Keratinocyte (primary cell): Measurements from ENCODE around the gene RPL29.

ENCODE experiments used
- CTCF ChIP-seq, 3 experiments: IDR thresholded peaks in 1 of 3; conservative IDR thresholded peaks in 1 of 3; optimal IDR thresholded peaks in 1 of 3; 2 replicates in 2 of 3; 3 replicates in 1 of 3; pipeline versions ENCODE3 to v1.5.1; 2011; ENCODE audit warnings: low read length in 3 of 3, mild to moderate bottlenecking in 3 of 3, moderate library complexity in 2 of 3, control low read depth in 1 of 3, inconsistent platforms in 1 of 3; ENCODE audit not compliant: insufficient read depth in 2 of 3; ENCODE audit errors: extremely low read depth in 1 of 3
- EZH2 ChIP-seq: IDR thresholded peaks from one replicate; pipeline ENCODE4 v1.6.1; 2012; ENCODE audit warnings: inconsistent platforms, mild to moderate bottlenecking, low read length, moderate library complexity

- no peak for TF ChIP-seq CTCF (optimal IDR thresholded peaks at IDR 0.05 in 1 of 3, IDR thresholded peaks at IDR 0.05 in 1 of 3, conservative IDR thresholded peaks at IDR 0.05 in 1 of 3; ENCODE audit: extremely low read depth in 1 of 3, insufficient read depth in 2 of 3, low read length in 3 of 3)
- TF ChIP-seq EZH2: no peak
Observed at GRCh38 chr3:51966922-51967383, 28.7 kb downstream of the RPL29 start.
